Liver (tissue), 9 donors: Measurements from ENCODE around the gene ZNF536. TPM values are rescaled to one million over a fixed set of nuclear protein-coding genes. Genes with fewer than 3 reads are reported as not detected.

Source experiments
- DNase-seq: peaks from one replicate; pipeline ENCODE4 v3.0.0-alpha.2; 2017; ENCODE audit warnings: low spot score
- H3K27ac ChIP-seq, 2 donors: one replicate each; pipeline ENCODE4 v1.7.0; 2013; ENCODE audit warnings: inconsistent platforms in 2 of 2, low read length in 2 of 2, control low read depth in 1 of 2, low read depth in 1 of 2, mild to moderate bottlenecking in 1 of 2
- H3K27me3 ChIP-seq, 4 donors: one replicate each; pipeline versions ENCODE4 v1.6.1 to v1.7.0; 2013; ENCODE audit warnings: low read length in 3 of 4, inconsistent platforms in 1 of 4, mild to moderate bottlenecking in 1 of 4, moderate library complexity in 1 of 4; ENCODE audit not compliant: control insufficient read depth in 4 of 4, insufficient read depth in 4 of 4
- H3K36me3 ChIP-seq, 4 donors: one replicate each; pipeline versions ENCODE4 v1.6.1 to v1.7.0; 2013; ENCODE audit warnings: low read length in 3 of 4, mild to moderate bottlenecking in 3 of 4, low read depth in 1 of 4, moderate library complexity in 1 of 4; ENCODE audit not compliant: control insufficient read depth in 4 of 4, insufficient read depth in 3 of 4
- H3K4me1 ChIP-seq, 4 donors: one replicate each; pipeline versions ENCODE4 v1.6.1 to v1.7.0; 2013; ENCODE audit warnings: low read length in 3 of 4, mild to moderate bottlenecking in 3 of 4, moderate library complexity in 1 of 4; ENCODE audit not compliant: control insufficient read depth in 4 of 4, insufficient read depth in 4 of 4
- H3K4me3 ChIP-seq, 3 donors: one replicate each; pipeline versions ENCODE4 v1.6.1 to v1.7.0; 2013; ENCODE audit warnings: low read length in 3 of 3, control low read depth in 1 of 3, low read depth in 1 of 3, mild to moderate bottlenecking in 1 of 3
- H3K9ac ChIP-seq, 2 donors: one replicate each; pipeline ENCODE4 v1.7.0; 2013; ENCODE audit warnings: low read length in 2 of 2, mild to moderate bottlenecking in 2 of 2, moderate library complexity in 2 of 2, control low read depth in 1 of 2, low read depth in 1 of 2
- H3K9me3 ChIP-seq, 4 donors: one replicate each; pipeline versions ENCODE4 v1.6.1 to v1.7.0; 2013; ENCODE audit warnings: low read length in 3 of 4; ENCODE audit not compliant: control insufficient read depth in 4 of 4
- EGR1 ChIP-seq, 2 donors: IDR thresholded peaks; 2 replicates each; pipeline ENCODE4 v1.6.1; 2016 to 2018; ENCODE audit warnings: antibody characterized with exemption in 2 of 2, low read depth in 2 of 2
- FOXA1 ChIP-seq: IDR thresholded peaks from 2 replicates; pipeline ENCODE4 v1.6.1; 2016; ENCODE audit warnings: antibody characterized with exemption
- GABPA ChIP-seq, 2 donors: IDR thresholded peaks in 1 of 2; conservative IDR thresholded peaks in 1 of 2; 2 replicates each; pipeline ENCODE4 v1.6.1; 2016; ENCODE audit warnings: antibody characterized with exemption in 2 of 2, mild to moderate bottlenecking in 1 of 2, moderate library complexity in 1 of 2
- HNF4A ChIP-seq, 2 donors: conservative IDR thresholded peaks; 2 replicates each; pipeline ENCODE4 v1.6.1; 2016; ENCODE audit warnings: antibody characterized with exemption in 2 of 2, mild to moderate bottlenecking in 2 of 2
- HNF4G ChIP-seq: IDR thresholded peaks from 2 replicates; pipeline ENCODE4 v1.6.1; 2016; ENCODE audit warnings: antibody characterized with exemption
- RAD21 ChIP-seq, 2 donors: IDR thresholded peaks; 2 replicates each; pipeline ENCODE4 v1.6.1; 2016; ENCODE audit warnings: antibody characterized with exemption in 2 of 2, mild to moderate bottlenecking in 2 of 2
- RXRA ChIP-seq, 2 donors: IDR thresholded peaks; 2 replicates each; pipeline ENCODE4 v1.6.1; 2017 to 2018; ENCODE audit warnings: antibody characterized with exemption in 2 of 2, mild to moderate bottlenecking in 1 of 2
- SP1 ChIP-seq: IDR thresholded peaks from 2 replicates; pipeline ENCODE4 v1.6.1; 2018; ENCODE audit warnings: antibody characterized with exemption, mild to moderate bottlenecking
- YY1 ChIP-seq: IDR thresholded peaks from 2 replicates; pipeline ENCODE4 v1.6.1; 2016; ENCODE audit warnings: antibody characterized with exemption, mild to moderate bottlenecking
- WGBS: extraction: QIAGEN DNeasy Blood & Tissue Kit; methylation state at CpG from one replicate; pipeline ENCODE4 v1.1.7; 2013; 5-methylcytosine and 5-hydroxymethylcytosine counted together
- polyA plus RNA-seq, 2 donors: library from polyadenylated mRNA; stranded (reverse) in 1 of 2; unstranded in 1 of 2; fragments of 200-250 nt in 1 of 2; fragments of >200 nt in 1 of 2; fragmentation: Nextera tagmentation in 1 of 2; extraction: Ambion mirVana in 1 of 2; gene quantifications; one replicate each; pipeline versions ENCODE4 v1.2.1 to v1.2.3, GENCODE V29; 2013 to 2015
- total RNA-seq, 2 donors: library from RNA; depleted of rRNA; stranded (reverse); fragments of >200 nt; gene quantifications; one replicate each; pipeline ENCODE4 v1.2.3, GENCODE V29; 2014
- TF ChIP-seq, protein P1 (sequence below): IDR thresholded peaks from 2 replicates; pipeline ENCODE4 v1.6.1; 2016; ENCODE audit warnings: antibody characterized with exemption
- TF ChIP-seq, protein P2 (sequence below): IDR thresholded peaks from 2 replicates; pipeline ENCODE4 v1.6.1; 2016; ENCODE audit warnings: antibody characterized with exemption, mild to moderate bottlenecking
- TF ChIP-seq, protein P3 (sequence below): fragments of 150-350 bp; IDR thresholded peaks from 2 replicates; pipeline ENCODE4 v1.5.1; 2017; ENCODE audit warnings: improper control_type of control experiment, low read depth, low read length; ENCODE audit not compliant: missing input control
- donor health status: healthy.
- donor health status: healthy.
- donor health status: healthy.
- donor health status: healthy.
- donor health status: healthy.

The ZNF536 gene
- total and polyA plus RNA-seq, 4 donors, result 0.02 to 0.17 (median 0.08) TPM

DNA sequence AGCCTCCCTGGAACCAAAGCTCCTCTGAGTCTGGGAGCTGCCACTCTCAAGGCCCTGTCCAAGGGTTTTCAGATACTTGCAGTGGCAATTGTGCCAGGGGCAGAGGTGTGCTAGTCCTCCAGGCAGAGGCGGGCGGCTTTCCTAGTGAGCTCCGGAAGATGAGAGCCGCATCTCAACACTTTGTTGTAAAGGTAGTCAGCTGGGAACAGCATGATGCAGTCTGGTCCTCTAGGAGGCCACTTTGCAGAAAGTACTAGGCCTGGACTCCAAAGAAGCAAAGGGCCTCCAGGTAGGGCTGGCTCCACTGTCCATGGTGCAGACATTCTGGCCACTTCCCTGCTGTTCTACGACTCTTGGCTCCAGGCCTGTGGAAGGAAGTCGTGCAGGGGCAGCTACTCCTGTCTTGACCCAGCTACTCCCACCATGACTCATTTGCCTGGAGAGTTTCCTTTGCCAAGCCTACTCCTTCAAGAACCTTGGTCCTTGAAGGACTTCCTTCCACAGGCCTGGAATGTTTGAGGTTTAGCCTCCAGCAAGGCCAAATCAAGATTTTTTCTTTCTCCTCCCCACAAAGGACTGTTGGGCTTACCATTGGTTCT is 9.9 kb upstream of the ZNF536 start:
- Histone ChIP-seq H3K9ac (no peak overlapping the region), H3K4me1 (no peaks in the 10 kb centered on the region), H3K27ac (no peak overlapping the region), H3K4me3 (no peak overlapping the region), H3K9me3 (no peaks in the 10 kb centered on the region), H3K36me3 (no peaks in the 10 kb centered on the region), H3K27me3 (peaks cover 0 to 8% (median 2%) of the 10 kb centered on the region in 4 donors)
- TF ChIP-seq EGR1 (IDR thresholded peaks at IDR 0.05; ENCODE audit: low read depth in 2 of 2) (no peak), HNF4G (no peak), HNF4A (conservative IDR thresholded peaks at IDR 0.05) (no peak), RAD21 (IDR thresholded peaks at IDR 0.05) (no peak), RXRA (IDR thresholded peaks at IDR 0.05) (no peak), YY1 (no peak)
- TF ChIP-seq, protein P1, sequence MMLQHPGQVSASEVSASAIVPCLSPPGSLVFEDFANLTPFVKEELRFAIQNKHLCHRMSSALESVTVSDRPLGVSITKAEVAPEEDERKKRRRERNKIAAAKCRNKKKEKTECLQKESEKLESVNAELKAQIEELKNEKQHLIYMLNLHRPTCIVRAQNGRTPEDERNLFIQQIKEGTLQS, result no peak
- TF ChIP-seq, protein P2, sequence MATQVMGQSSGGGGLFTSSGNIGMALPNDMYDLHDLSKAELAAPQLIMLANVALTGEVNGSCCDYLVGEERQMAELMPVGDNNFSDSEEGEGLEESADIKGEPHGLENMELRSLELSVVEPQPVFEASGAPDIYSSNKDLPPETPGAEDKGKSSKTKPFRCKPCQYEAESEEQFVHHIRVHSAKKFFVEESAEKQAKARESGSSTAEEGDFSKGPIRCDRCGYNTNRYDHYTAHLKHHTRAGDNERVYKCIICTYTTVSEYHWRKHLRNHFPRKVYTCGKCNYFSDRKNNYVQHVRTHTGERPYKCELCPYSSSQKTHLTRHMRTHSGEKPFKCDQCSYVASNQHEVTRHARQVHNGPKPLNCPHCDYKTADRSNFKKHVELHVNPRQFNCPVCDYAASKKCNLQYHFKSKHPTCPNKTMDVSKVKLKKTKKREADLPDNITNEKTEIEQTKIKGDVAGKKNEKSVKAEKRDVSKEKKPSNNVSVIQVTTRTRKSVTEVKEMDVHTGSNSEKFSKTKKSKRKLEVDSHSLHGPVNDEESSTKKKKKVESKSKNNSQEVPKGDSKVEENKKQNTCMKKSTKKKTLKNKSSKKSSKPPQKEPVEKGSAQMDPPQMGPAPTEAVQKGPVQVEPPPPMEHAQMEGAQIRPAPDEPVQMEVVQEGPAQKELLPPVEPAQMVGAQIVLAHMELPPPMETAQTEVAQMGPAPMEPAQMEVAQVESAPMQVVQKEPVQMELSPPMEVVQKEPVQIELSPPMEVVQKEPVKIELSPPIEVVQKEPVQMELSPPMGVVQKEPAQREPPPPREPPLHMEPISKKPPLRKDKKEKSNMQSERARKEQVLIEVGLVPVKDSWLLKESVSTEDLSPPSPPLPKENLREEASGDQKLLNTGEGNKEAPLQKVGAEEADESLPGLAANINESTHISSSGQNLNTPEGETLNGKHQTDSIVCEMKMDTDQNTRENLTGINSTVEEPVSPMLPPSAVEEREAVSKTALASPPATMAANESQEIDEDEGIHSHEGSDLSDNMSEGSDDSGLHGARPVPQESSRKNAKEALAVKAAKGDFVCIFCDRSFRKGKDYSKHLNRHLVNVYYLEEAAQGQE, result no peak
- TF ChIP-seq, protein P3, sequence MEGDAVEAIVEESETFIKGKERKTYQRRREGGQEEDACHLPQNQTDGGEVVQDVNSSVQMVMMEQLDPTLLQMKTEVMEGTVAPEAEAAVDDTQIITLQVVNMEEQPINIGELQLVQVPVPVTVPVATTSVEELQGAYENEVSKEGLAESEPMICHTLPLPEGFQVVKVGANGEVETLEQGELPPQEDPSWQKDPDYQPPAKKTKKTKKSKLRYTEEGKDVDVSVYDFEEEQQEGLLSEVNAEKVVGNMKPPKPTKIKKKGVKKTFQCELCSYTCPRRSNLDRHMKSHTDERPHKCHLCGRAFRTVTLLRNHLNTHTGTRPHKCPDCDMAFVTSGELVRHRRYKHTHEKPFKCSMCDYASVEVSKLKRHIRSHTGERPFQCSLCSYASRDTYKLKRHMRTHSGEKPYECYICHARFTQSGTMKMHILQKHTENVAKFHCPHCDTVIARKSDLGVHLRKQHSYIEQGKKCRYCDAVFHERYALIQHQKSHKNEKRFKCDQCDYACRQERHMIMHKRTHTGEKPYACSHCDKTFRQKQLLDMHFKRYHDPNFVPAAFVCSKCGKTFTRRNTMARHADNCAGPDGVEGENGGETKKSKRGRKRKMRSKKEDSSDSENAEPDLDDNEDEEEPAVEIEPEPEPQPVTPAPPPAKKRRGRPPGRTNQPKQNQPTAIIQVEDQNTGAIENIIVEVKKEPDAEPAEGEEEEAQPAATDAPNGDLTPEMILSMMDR, result no peak
- no peak for DNase-seq
- 85% methylated on average over 6 of the region's 6 CpGs for WGBS

DNA sequence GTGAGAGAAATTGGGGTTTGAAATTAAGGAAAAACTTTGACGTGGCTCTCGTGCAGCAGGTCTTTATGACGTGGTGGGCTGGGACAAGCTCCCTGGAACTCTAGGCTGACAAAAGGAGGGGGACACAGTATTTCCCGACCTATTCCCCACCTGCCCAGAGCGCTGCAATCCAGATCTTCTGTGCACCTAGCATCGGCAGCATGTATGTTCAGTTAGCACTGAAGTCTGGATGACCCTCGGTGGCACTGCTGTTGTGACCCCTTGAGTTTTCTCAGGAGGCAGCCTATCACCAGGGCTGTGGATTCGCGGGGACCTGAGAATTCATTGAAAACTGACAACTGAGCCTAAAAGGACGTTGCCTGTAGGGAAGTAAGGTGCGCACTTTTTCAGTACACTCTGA is 9.1 kb upstream of the ZNF536 start:
- H3K36me3 ChIP-seq, result no peaks in the 10 kb centered on the region
- peaks cover 0 to 8% (median 2%) of the 10 kb centered on the region in 4 donors for H3K27me3 ChIP-seq
- H3K9ac ChIP-seq, result no peak overlapping the region
- no peaks in the 10 kb centered on the region for H3K9me3 ChIP-seq
- DNase-seq, result no peak
- 85% methylated on average over 11 of the region's 11 CpGs for WGBS
- no peaks in the 10 kb centered on the region for H3K4me1 ChIP-seq
- TF ChIP-seq YY1 (no peak), GABPA (IDR thresholded peaks at IDR 0.05 in 1 of 2, conservative IDR thresholded peaks at IDR 0.05 in 1 of 2) (no peak), HNF4G (no peak), FOXA1 (no peak), SP1 (no peak)
- TF ChIP-seq, protein P2, result no peak
- TF ChIP-seq, protein P3, result no peak
- no peak overlapping the region for H3K4me3 ChIP-seq
- no peak overlapping the region for H3K27ac ChIP-seq
